Fibroblast of the aortic adventitia (primary cell): ENCODE measurements around the gene GABBR1. TPM values are rescaled to one million over a fixed set of nuclear protein-coding genes. Genes with fewer than 3 reads are reported as not detected.

Experiments used
- DNase-seq: peaks from one replicate; pipeline ENCODE4 v3.0.0-alpha.2; 2010; ENCODE audit warnings: low read depth
- H3K4me3 ChIP-seq: 2 replicates; pipeline ENCODE4 v1.5.1; 2011; ENCODE audit warnings: low read depth, mild to moderate bottlenecking, control low read depth, low read length, moderate library complexity
- CTCF ChIP-seq: IDR thresholded peaks from 2 replicates; pipeline ENCODE4 v1.5.1; 2011; ENCODE audit warnings: mild to moderate bottlenecking, low read length, control low read depth, inconsistent platforms; ENCODE audit not compliant: insufficient read depth
- total RNA-seq: library from RNA; depleted of rRNA; stranded (reverse); fragments of >200 nt; gene quantifications from 2 replicates; pipeline ENCODE4 v1.2.3, GENCODE V29; 2012; ENCODE audit warnings: low replicate concordance

Gene GABBR1
- total RNA-seq, 1 donor, result 11.7 TPM

- no peak for DNase-seq
- TF ChIP-seq CTCF, result no peak
- no peak overlapping the region for H3K4me3 ChIP-seq
Observed at GRCh38 chr6:29561091-29561490, 71.9 kb downstream of the GABBR1 start.

GRCh38 chr6:29559524-29560287, 73.3 kb downstream of the GABBR1 start, which contains the start of gene UBD:
TSS of gene UBD (minus strand) at chr6:29559732. CDS start at chr6:29559701, 31 bp downstream.
- no peak within 1 kb of the TSS for H3K4me3 ChIP-seq
- DNase-seq, result no peak
- no peak for TF ChIP-seq CTCF

DNA sequence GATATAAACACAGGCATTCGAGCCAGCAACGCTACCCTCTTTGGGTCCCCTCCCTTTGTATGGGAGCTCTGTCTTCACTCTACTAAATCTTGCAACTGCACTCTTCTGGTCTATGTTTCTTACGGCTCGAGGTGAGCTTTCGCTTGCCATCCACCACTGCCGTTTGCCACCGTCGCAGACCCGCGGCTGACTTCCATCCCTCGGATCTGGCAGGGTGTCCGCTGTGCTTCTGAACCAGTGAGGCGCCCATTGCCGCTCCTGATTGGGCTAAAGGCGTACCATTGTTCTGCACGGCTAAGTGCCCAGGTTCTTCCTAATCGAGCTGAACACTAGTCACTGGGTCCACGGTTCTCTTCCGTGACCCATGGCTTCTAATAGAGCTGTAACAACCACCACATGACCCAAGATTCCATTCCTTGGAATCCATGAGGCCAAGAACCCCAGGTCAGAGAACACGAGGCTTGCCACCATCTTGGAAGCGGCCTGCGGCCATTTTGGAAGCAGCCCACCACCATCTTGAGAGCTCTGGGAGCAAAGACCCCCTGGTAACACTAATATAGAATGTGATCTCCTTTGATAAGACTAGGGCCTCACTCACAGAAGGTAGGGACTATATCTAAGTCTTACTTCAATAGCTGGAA, 74.4 kb downstream of the GABBR1 start:
- DNase-seq, result no peak
- no peak overlapping the region for H3K4me3 ChIP-seq
- no peak for TF ChIP-seq CTCF

DNA sequence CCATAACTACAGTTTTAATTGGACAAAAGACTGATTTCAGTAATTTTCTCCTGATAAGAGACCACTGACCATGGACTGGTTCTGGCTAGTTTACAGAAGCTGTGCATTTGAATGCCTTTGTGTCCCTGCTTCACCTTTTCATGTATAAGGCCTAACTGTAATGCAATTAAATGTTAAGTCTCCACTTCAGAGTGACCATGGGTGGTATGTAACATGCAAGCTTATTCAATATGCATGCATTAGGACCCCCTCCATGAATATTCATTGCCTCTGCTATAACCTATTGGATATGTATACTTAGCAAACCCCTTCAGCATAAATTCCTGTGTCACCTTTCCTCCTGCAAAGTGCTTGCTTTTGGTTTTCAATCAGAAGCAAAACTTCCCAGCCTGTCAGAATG, 75.7 kb downstream of the GABBR1 start:
- no peak for TF ChIP-seq CTCF
- no peak for DNase-seq
- H3K4me3 ChIP-seq, result no peak overlapping the region

GRCh38 chr6:29554764-29555163, 78.2 kb downstream of the GABBR1 start:
- no peak for TF ChIP-seq CTCF
- H3K4me3 ChIP-seq, result no peak overlapping the region
- DNase-seq, result no peak

- TF ChIP-seq CTCF, result peak; percentile 19
- DNase-seq, result peak; percentile 46
- peak overlapping the region; percentile 25 for H3K4me3 ChIP-seq
Observed at GRCh38 chr6:29553268-29554057, 79.5 kb downstream of the GABBR1 start.
